G401 (cell line): ENCODE data around the gene EHD4. TPM values are rescaled to one million over a fixed set of nuclear protein-coding genes. Genes with fewer than 3 reads are reported as not detected.
A peak's percentile ranks its signal among the peaks of the same experiment; 100 is the strongest.

ENCODE experiments used
- DNase-seq: peaks from one replicate; pipeline ENCODE4 v3.0.0-alpha.2; 2015; ENCODE audit warnings: low spot score
- in situ Hi-C: cut with HindIII; loops from 2 replicates; pipeline ENCODE4 v1.10.0; 2016; ENCODE audit warnings: low sequenced_read_pairs, mixed read lengths
- total RNA-seq: library from RNA; depleted of rRNA; stranded (reverse); fragments of >200 nt; shearing (Covaris generic); gene quantifications from 2 replicates; pipeline ENCODE4 v1.2.3, GENCODE V29; 2014

EHD4 gene
- total RNA-seq, 1 experiment from 2014 or later, result 8.8 TPM

DNA sequence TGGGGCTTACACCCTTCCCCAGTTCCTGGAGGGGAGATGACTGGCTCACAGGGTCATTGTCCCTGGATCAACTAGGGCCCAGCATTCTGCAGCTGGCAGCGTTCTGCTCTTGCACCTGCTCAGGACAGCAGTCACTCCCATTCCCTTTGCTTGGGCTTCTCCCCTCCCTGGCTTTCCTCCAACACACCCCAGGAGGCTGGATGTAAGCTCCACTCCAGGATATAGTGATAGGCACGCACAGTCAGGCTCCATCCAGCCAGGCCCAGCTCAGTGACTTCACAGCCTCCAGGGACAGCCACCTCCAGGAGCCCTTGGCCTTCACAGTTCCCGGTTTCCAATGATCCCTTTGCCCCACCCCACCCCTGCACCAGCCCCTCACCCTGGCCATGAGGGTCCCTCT lies 80.4 kb downstream of the EHD4 start:
- DNase-seq, result no peak

DNA sequence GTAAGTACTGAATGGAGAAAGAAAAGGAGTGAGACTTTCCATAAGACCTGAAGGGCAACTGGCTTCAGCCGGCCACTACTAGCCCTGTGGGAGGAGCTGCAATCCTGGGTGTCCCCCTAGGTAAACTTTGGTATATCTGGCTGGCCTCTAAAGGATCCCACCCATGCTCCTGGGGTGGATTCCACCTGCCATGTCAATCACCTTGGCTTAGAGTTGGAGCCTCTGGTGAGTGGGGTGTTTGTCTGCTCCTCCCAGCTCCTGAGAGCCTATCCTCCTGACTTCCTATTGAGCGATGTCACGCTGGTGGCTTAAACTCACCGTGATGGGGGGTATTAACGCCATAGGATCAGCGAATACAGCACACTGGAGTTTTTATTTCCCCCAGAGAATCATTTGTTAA lies 81.1 kb downstream of the EHD4 start:
- no peak for DNase-seq
- in situ Hi-C loops, result no loop called here

More for the DNA sequence above, 80.4 kb downstream of the EHD4 start:
- in situ Hi-C loops, result no loop called here

DNA sequence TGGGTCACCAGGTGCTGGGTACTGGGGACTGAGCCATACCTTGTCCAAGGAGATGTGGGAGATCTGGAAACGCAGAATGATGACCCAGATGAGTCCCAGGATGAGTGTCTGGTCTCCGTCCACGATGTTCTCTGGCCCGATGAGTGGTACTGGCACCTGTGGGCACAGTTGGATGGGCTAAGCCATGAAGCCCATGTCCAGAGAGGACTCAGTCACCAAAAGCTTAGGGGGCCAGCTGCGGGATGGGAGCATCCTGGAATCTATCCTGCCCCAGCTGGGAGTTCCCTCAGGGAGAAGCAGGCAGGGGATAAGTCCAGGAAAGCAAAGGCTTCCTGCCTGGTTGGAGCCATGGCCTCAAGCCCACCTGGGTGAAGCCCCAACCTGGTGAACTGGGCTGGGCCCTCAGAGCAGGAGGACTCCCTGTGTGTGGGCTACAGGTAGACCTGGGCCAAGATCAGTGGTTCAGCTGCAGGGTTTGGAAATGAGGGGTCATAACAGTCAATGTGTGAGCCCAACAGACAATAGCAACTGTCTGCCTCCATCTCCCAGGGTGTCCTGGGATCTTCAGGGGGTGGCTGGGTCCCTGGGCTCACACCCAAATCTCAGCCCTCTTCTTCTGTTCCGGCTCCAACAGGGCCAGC lies 82.2 kb downstream of the EHD4 start:
- in situ Hi-C loops, result no loop called here
- no peak for DNase-seq

DNA sequence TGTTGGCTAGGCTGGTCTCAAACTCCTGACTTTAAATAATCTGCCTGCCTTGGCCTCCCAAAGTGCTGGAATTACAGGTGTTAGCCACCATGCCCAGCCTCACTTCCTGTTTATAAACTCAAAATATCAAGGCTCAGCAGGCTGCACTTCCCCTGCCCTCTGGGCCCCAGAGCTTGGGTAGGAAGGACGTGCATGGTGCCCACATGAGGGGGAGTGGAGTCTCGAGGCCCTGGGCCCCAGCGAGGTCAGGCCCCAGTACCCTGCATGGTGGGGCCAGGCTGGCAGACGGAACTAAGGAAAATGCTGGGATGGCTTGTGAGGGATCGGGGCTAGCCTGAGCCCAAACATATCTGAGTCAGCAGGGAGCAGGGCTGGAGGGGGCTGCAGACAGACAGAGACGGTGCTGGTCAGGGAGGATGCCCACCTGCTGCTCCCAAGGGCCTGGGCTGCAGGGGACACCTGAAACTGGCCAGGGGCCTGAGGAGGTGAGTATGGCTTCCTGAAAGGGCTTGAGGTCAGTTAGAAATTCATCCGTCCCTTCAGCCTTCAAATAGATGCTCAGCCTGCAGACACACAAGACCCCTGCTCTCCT lies 83.6 kb downstream of the EHD4 start:
- in situ Hi-C loops, result no loop called here
- no peak for DNase-seq

DNA sequence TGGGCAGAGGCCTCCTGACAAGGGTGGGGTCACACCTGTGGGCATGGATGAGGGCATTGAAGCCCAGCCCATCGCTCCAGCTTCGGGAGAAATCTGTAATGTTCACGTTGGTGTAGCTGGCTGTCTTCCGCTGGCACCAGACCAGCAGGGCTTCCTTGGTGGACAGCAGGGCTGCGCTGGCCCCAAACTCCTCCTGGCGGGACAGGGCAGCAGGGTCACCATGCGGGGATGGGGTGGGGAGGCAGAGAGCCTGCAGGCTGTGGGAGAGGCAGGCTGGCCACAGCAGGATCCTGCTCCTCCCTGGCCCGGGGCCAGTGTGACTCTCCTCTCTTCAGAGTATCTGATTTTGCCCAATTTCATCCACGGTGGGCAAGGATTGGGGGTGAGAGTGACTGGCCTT lies 84.5 kb downstream of the EHD4 start:
- DNase-seq, result peak; percentile 44
- in situ Hi-C loops, result no loop called here

DNA sequence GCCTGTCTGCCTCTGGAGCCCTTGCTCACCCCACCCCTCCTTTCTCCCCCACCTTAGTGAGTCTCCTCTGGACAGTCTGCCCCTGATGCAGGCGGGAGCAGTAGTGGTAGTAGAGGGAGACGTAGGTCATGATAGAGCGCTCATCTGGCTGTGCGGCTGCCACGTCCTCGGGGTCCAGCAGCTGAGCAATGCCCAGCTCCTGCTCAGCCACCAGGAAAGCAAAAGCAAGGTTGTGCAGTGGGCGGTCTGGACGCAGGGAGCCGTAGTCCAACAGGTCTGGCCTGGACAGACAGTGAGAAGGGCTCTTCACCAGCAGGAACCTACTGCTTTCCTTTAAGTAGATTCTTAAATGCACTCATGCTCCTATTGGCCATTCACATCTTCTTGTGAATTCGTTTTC lies 85.2 kb downstream of the EHD4 start:
- DNase-seq, result no peak
- in situ Hi-C loops, result no loop called here

DNA sequence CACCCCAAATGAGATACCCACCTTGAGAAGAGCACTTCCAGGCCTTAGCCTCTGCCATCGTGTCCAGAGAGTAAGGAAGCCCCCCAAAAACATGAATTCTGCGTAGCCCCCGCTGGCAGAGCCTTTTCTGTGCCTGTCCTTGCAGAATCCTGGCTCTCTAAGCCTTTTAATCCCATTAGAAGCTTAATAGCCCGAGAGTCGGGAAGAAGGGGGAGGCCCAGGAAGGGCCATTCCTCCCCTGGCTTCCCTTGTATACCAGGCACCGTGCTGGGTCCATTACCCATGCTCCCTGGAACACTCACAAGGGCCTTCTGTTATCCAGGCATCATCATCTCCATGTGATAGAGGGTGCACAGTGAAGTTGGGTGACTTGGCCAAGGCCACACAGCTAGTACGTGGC lies 85.6 kb downstream of the EHD4 start:
- in situ Hi-C loops, result no loop called here
- DNase-seq, result no peak

DNA sequence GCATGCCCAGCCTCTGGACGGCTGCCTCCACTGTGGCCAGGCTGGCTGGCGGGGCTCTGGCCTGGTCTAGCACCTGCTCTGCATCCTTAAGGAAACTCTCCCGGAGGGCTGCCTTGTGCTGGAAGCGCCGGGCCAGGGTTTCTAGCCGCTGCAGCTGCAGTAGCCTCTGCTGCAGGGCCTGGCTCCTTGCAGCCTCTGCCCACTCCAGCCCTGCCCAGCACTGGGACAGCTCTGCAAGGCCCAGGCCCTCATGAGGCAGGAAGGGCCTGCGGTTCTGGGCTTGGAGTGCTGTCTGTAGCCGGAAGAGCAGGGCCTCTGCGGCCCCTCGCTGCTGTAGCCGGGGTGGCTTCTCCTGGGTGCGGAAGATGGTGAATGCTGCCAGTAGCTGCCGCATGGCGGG lies 86.5 kb downstream of the EHD4 start:
- DNase-seq, result no peak
- in situ Hi-C loops, result no loop called here

DNA sequence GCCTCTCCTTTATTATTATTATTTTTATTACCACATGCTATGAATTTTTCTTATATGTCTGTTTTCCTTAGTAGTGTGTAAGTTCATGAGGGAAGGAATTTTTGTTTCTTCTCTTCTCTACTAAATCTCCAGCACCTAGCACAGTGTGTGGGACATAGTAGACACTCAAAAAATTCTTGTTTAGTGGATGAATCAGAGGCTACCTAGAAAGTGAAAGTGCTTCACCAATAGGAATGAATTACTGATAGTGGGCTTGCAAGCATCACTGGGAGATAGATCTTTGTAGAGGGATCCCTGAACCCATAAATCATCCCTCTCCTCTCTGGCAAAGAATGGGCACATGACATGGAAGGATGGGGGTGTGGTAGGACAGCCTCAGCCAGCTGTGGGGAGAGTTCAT lies 87.0 kb downstream of the EHD4 start:
- in situ Hi-C loops, result no loop called here
- DNase-seq, result no peak

DNA sequence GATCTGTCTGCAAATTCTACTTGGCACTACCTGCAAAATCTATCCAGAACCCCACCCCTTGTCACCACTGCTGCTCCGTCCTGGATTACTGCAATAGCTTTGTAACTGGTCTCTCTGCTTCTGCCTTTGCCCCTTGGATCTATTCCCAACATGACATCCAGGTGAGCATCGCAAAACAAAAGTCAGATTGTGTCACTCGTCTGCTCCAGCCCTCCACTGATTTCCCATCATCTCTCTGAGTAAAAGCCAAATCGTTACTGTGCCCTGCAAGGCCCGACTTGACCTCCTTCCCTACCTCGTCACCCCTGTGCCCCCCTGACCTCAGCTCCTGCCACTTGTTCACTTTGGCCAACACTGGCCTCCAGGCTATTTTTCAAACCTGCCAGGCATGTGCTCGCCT lies 87.9 kb downstream of the EHD4 start:
- no peak for DNase-seq
- in situ Hi-C loops, result no loop called here

DNA sequence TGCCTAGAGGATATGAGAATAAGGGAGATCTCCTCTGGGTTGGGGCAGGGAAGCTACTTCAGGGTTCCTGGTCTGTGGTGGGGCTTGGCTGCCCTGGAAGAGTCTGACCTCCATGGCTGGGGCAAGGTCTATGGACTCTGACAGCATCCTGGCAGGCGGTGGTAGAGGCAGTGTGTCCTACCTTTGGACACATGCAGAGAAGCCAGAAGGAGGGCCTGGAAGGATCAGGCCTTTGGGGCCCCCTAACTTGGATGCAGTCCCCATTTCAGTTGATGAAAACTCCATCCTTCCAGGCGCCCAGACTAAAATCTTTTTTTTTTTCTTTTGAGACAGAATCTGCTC lies 88.9 kb downstream of the EHD4 start:
- DNase-seq, result no peak
- in situ Hi-C loops, result no loop called here

DNA sequence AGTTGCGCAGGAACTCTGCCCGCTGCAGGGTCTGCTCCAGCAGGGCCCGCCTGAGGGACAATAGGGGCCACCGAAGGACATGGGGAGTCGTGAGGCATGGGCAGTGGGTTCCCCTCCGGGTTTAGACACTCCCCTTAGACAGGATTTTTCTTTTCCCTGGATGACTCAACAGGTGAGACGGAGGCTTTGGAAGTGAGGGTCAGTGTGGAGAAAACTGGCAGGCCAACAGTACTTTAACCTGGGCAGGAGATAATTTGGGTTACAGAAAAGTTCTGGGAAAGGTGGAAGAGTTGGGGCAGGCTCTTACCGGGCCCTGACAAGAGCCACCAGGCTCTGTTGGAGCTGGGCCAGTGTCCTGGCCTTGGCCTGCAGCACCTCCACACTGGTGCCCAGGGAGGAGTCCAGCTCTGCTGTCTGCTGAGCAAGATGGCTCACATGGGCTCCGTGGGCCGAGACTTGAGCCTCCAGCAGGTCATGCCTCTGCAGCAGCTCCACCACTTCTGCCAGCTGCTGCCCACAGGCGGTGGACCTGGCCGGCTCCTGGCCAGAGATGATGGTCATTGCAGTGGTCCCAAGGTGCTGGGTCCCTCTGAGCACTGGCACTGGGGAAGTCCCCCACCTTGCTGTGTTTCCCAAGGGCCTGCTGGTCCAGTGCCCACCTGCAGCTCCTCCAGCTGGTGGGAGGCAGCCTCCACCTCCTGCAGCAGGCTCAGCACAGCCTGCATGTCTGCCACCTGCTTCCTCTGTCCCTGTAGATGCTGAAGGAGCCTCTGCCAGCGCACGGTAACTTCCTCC lies 89.5 kb downstream of the EHD4 start:
- in situ Hi-C loops, result no loop called here
- DNase-seq, result peak; percentile 59

DNA sequence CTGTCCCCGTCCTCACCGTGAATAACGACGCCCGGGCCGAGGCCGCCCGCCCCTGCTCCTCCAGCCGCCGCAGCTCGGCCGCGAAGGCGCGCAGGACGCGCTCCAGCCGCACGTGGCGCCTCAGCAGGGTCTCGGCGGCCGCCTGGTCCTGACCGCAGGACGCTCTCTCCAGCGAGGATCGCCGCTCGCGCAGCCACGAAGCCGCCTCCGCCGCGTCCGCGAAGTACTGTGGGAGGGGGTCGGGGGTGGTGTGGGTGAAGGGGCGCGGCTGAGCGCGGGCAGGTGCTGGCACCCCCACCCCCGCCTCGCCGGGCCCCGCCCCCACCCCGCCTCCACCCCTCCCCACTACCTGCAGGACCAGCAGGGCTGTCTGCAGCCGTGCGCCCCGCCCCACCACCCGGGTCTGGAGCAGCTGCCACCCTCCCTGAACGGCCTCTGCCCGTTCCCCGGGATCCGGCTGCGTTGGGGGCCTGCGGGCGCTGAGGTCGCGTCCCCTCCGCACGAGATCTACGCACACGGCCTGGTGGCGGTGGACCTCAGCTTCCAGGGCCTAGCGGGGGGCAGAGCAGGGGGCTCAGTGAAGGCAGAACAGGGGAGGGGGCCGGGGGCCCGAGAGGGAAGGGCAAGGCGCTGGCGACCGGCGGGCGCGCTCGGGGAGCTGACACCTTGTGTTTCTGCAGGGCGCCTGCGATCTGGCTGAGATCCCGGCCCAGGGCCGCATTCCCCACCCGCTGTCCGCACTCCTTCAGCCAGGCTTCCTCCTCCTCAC lies 90.3 kb downstream of the EHD4 start:
- in situ Hi-C loops, result no loop called here
- DNase-seq, result peak; percentile 66

DNA sequence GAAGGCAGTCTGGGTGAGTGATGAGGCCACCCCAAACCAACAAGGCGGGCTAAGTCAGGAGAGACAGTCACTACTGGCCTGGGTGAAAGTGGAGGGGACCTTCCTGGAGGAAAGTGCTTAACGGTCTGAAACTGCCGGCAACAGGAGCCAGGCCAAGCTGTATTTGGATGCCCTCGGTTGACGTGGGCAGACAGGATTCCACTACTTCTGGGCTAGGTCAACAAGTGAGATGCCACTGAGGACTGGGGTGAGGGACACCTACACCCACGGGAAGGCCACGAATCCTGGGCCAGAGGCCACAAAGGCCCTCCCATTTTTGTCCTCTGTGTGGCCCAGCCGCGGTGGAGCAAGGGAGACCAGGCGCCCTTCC lies 90.8 kb downstream of the EHD4 start:
- in situ Hi-C loops, result no loop called here
- peak; percentile 64 for DNase-seq

DNA sequence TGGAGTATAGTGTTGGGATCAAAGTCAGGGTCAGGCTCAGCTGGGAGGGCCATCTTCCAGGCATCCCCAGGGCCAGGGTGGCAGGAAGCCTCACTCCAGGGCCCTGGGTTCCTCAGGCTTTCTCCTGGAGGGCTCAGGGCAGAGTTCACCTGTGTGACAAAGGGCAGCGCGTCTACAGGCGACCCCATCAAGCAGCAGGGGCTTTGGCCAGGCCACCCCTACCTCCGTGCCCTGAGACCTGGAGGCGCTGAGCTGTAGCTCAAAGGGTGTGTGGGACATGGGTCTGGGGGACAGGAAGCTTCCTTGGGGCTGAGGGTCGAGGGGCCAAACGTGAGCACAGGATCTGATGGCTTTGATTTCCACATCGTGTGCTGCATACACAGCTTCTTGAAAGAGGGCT lies 91.3 kb downstream of the EHD4 start:
- in situ Hi-C loops, result no loop called here
- DNase-seq, result no peak

DNA sequence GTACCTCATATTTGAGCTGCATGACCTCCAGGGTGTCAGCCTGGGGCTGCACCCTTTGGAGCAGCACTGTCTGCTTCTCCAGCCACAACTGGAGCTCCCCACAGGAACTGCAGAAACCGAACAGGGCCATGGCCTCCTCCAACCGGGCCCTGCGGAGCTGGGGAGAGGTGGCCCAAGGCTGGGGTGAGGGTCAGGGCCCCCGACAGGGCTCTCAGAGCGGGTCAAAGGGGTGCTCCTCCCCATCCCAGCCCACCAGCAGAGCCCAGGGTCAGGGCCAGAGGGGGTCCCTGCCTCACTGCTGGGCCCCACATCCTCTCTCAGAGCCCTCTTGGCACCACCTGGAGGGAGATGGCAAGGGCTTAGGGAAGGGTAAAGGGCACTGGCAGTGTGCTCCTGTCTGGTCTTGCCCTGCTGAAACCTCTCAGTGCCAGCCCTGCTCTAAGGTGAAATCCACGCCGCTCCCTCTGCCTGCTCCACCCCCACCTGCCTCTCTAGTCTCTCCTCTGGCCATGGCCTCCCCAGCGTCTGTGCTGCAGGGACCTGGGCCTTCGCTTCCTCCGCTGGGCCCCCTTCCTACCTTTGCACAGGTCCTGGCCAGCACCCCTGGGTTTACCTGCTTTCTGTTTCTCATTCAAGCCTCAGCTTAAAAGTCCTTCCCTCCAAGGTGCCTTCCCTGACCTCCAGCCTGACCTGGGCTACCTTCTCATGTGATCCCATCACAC lies 92.0 kb downstream of the EHD4 start:
- in situ Hi-C loops, result no loop called here
- no peak for DNase-seq

DNA sequence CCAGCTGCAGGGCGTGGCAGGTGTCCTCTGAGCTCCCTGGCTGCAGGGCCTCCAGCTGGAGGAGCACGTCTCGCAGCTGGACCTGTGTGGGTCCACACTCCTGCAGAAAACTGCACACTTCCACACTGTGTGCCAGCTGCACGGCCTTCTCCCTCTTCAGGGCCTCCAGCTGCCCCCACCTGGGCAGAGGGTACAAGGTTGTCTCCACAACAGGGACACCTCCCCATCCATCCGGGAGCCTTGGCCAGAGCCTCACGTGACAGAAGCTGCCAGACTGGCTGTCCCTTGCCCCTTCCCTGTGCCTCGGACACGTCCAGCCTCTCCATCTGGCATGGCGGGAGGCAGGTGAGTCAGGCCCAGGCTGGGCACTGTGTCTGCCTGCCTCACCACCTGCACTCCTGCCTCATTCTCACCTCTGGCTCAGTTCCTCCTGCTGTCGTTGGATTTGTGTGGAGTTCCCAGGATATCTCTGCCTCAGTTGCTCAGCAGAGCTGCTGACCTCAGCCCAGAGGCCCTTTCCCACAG lies 93.0 kb downstream of the EHD4 start:
- DNase-seq, result peak; percentile 77
- in situ Hi-C loops, result no loop called here

DNA sequence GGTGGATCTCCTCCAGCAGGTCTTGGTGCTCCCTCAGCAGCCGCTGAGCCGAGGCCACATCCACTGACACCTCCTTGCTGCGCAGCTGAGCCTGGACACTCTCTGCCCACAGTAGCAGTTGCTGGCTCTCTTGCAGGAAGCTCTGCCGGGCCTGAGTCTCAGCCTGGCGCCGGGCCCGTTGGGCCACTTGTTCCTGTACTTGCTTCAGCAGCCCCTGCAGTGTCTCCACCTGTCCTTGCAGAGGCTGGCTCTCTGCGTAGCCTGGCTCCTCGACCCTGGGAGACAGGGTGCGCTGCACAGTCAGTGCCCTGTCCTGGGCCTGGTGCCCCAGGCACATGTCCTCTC lies 94.0 kb downstream of the EHD4 start:
- in situ Hi-C loops, result no loop called here
- DNase-seq, result peak; percentile 99

DNA sequence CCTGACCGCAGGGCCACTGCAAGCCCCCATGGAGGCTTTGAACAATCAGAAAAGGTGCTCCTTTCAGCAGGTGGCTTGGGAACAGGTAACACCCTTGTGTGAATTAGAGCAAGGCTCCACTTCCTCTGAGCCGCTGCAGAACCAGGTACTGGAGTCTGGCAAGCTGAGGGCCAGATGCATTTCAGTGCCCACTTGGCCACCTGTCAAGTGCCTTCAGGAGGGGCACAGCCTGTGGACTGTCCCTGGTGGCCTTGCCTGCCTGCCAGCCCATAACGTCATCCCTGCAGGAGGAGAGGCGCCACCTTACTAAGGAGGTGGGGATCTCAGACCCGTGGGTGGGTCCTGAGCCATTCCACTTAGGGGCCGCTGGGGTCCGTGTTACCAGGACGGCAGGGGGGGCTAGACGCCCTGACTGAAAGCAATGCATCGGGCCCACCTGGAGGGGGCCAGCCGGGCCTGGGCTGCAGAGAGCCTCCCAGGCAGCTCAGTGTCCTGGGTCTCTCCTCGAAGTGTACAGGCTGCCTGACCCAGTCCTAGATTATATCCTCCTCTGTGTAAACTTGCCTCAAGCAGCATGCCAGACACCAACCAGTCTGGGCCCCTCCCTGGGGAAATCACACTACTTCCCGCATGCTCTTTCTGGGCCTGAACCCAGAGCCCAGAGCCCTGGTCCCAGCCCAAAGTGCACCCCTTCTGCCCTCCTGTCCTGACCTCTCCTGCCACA lies 94.6 kb downstream of the EHD4 start:
- in situ Hi-C loops, result no loop called here
- DNase-seq, result no peak
